Endometrial microvascular endothelial cells (primary cell): ENCODE results near the gene GLUD1. TPM values are rescaled to one million over a fixed set of nuclear protein-coding genes. Genes with fewer than 3 reads are reported as not detected.
"Not testable (repeated sequence)": the region's sequence is repeated elsewhere in the genome, so short reads cannot be mapped to it uniquely, and the experiment has no call there.

Experiments used
- in situ Hi-C: cut with HindIII; loops from 2 replicates; pipeline ENCODE4 v1.10.0; 2017; ENCODE audit warnings: low sequenced_read_pairs, low pct_unique_long_range_greater_than_20kb; ENCODE audit errors: inconsistent ontology term
- total RNA-seq: library from RNA; depleted of rRNA; stranded (reverse); fragments of >200 nt; gene quantifications from one replicate; pipeline ENCODE4 v1.2.3, GENCODE V29; 2015; ENCODE audit errors: inconsistent ontology term

Gene GLUD1
- total RNA-seq, 1 donor from 2014 or later, result 146 TPM

DNA sequence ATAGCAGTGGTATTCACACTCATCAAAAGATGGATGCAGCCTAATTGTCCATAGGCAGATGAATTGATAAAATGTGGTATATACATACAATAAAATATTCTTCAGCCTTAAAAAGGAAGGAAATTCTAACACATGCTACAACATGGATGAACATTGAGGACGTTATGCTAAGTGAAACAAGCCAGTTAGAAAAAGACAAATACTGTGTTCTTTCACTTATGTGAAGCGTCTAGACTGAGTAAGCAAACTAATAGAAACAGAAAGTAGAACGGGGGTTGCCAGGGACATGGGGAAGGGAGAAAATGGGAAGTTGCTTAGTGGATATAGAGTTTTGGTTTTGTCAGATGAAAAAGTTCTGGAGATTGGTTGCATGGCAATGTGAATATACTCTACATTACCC, 81.1 kb downstream of the GLUD1 start:
- in situ Hi-C loops, result not testable (repeated sequence)

GRCh38 chr10:87009134-87009696, 85.4 kb downstream of the GLUD1 start:
- in situ Hi-C loops, result not testable (repeated sequence)

GRCh38 chr10:87008303-87008702, 86.3 kb downstream of the GLUD1 start:
- in situ Hi-C loops, result not testable (repeated sequence)

DNA sequence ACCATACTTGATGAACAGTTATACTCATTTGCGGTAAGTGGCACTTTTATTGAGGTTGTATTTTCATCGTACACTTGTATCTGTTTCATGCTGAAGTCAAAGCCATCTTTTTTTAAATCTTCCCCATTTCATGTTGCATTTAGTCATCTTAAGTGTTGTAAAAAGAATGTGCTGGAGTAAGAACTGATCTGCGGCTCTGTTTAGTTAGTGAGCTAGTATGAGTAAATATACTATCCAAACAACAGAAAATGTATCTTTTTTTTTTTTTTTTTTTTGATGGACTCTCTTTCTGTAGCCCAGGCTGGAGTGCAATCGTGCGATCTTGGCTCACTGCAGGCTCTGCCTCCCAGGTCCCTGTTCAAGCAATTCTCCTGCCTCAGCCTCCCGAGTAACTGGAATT, 87.0 kb downstream of the GLUD1 start:
- in situ Hi-C loops, result not testable (repeated sequence)

DNA sequence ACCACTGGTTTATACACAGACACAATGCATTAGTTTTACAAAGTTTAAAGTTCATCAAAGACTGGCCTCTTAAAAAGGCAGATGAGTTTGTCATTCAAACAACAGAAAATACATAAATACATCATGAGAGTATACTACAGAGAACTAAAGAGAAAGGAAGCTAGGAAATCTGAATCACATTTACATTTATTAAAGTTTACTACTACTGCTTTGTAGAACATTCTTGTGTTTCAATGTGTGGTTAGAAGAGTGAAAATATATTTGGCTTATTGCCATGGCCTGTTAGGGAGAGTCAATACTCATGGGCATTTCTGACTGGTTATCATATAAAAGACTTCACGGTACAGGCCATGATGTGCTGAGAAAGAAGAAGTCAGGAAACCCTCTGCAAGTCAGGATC, 87.5 kb downstream of the GLUD1 start:
- in situ Hi-C loops, result not testable (repeated sequence)

DNA sequence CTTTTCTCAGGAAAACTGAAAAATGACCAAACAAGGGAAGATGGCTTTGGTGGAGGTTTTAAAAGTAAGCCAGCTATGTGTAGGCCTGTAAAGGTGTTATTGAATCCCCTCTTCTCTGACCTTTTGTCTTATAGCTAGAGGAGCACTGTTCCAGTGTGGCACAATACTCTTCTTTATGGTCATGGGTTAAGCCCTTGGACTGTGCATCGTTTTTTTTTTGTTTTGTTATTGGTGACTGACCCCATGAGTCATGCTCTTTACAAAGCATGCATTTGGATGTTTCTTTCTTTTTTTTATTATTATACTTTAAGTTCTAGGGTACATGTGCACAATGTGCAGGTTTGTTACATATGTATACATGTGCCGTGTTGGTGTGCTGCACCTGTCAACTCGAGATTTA, 94.2 kb downstream of the GLUD1 start:
- in situ Hi-C loops, result no loop called here

Other genes starting within 250 kb of the GLUD1 start
- 159 TPM for gene MMRN2, start 137.2 kb downstream of the GLUD1 start, total RNA-seq
- gene SNCG, start 136.2 kb downstream of the GLUD1 start, total RNA-seq, result 87.7 TPM
- gene ADIRF, start 126.4 kb downstream of the GLUD1 start, total RNA-seq, result 31.2 TPM
- not detected for gene FAM25A, start 74.5 kb downstream of the GLUD1 start, total RNA-seq
- 21.6 TPM for gene SHLD2, start 363 bp upstream of the GLUD1 start, total RNA-seq
- 0.09 TPM for gene NUTM2A, start 130.6 kb upstream of the GLUD1 start, total RNA-seq